ENCODE data around the gene KSR1. TPM values are rescaled to one million over a fixed set of nuclear protein-coding genes. Genes with fewer than 3 reads are reported as not detected.
A peak's percentile ranks its signal among the peaks of the same experiment; 100 is the strongest.

The KSR1 gene
- total RNA-seq, 1 donor from 2014 or later = 114 TPM

- peaks cover 2% of the 10 kb centered on the region for H3K4me1 Mint-ChIP-seq
- no peak overlapping the region for H3K27ac Mint-ChIP-seq
- H3K9me3 Mint-ChIP-seq = no peaks in the 10 kb centered on the region
- intact Hi-C loops (cut with micrococcal nuclease) = no loop called here
- H3K36me3 Mint-ChIP-seq (ENCODE audit: low read depth) = peaks cover 46% of the 10 kb centered on the region
- no peak for TF ChIP-seq CTCF (IDR thresholded peaks at IDR 0.05)
- no peak overlapping the region for H3K4me3 Mint-ChIP-seq
- H3K27me3 Mint-ChIP-seq = no peaks in the 10 kb centered on the region
- ATAC-seq (ENCODE audit: low read depth) = no peak
- CTCF ChIA-PET = interaction anchor here (0.6 to 7.8 kb wide), 6 partner anchors 142 to 361 kb away, joined by 3 to 131 read pairs (median 4); partner anchors contain the start of gene KSR1
- DNase-seq = no peak
- POLR2A ChIA-PET = no interaction called here
Measured at GRCh38 chr17:27597783-27598320, 141.6 kb downstream of the KSR1 start.

GRCh38 chr17:27598337-27599050, 142.2 kb downstream of the KSR1 start:
- Mint-ChIP-seq H3K27me3 (no peaks in the 10 kb centered on the region), H3K4me1 (peaks cover 2% of the 10 kb centered on the region), H3K27ac (no peak overlapping the region), H3K4me3 (no peak overlapping the region), H3K9me3 (no peaks in the 10 kb centered on the region), H3K36me3 (ENCODE audit: low read depth) (peaks cover 43% of the 10 kb centered on the region)
- ChIA-PET POLR2A (interaction anchor here (1.2 to 1.4 kb wide), 3 partner anchors 244 to 362 kb away, joined by 3 to 4 read pairs (median 3); no protein-coding TSS in a partner anchor), CTCF (interaction anchor here (1.0 to 7.8 kb wide), 13 partner anchors 12 to 398 kb away, joined by 3 to 131 read pairs (median 10); partner anchors contain the start of gene KSR1)
- no peak for TF ChIP-seq CTCF (IDR thresholded peaks at IDR 0.05)
- intact Hi-C loops (cut with micrococcal nuclease) = no loop called here
- ATAC-seq (ENCODE audit: low read depth) (no peak), DNase-seq (no peak)

GRCh38 chr17:27600471-27600870, 144.2 kb downstream of the KSR1 start:
- no peak for ATAC-seq (ENCODE audit: low read depth)
- TF ChIP-seq CTCF (IDR thresholded peaks at IDR 0.05) = no peak
- H3K4me3 Mint-ChIP-seq = no peak overlapping the region
- no peak overlapping the region for H3K27ac Mint-ChIP-seq
- intact Hi-C loops (cut with micrococcal nuclease) = loop anchor here (2.0 to 5.0 kb wide), 2 partner anchors 32 to 473 kb away; no protein-coding TSS in a partner anchor
- peaks cover 2% of the 10 kb centered on the region for H3K4me1 Mint-ChIP-seq
- no peaks in the 10 kb centered on the region for H3K27me3 Mint-ChIP-seq
- no peaks in the 10 kb centered on the region for H3K9me3 Mint-ChIP-seq
- DNase-seq = no peak
- peaks cover 45% of the 10 kb centered on the region for H3K36me3 Mint-ChIP-seq (ENCODE audit: low read depth)
- ChIA-PET CTCF (interaction anchor here (0.9 to 7.8 kb wide), 39 partner anchors 10 to 405 kb away, joined by 3 to 131 read pairs (median 6); partner anchors contain the start of genes KSR1 and WSB1), POLR2A (interaction anchor here (1.0 to 1.4 kb wide), 3 partner anchors 144 to 359 kb away, joined by 3 to 9 read pairs (median 3); partner anchors contain the start of gene KSR1)

GRCh38 chr17:27601069-27601974, 145.1 kb downstream of the KSR1 start:
- H3K27ac Mint-ChIP-seq = no peak overlapping the region
- ATAC-seq (ENCODE audit: low read depth) (peak; percentile 64), DNase-seq (peak; percentile 71)
- TF ChIP-seq CTCF (IDR thresholded peaks at IDR 0.05) = no peak
- ChIA-PET POLR2A (no interaction called here), CTCF (interaction anchor here (0.7 to 7.8 kb wide), 26 partner anchors 9 to 405 kb away, joined by 3 to 131 read pairs (median 8); partner anchors contain the start of genes KSR1 and WSB1)
- H3K9me3 Mint-ChIP-seq = no peaks in the 10 kb centered on the region
- no peak overlapping the region for H3K4me3 Mint-ChIP-seq
- peaks cover 44% of the 10 kb centered on the region for H3K36me3 Mint-ChIP-seq (ENCODE audit: low read depth)
- H3K27me3 Mint-ChIP-seq = no peaks in the 10 kb centered on the region
- intact Hi-C loops (cut with micrococcal nuclease) = loop anchor here (1.0 to 5.0 kb wide), 8 partner anchors 33 to 474 kb away; partner anchors contain the start of gene KSR1
- peaks cover 2% of the 10 kb centered on the region for H3K4me1 Mint-ChIP-seq
